ENCODE results near the gene TUBA4B.
"Not testable (repeated sequence)": the region's sequence is repeated elsewhere in the genome, so short reads cannot be mapped to it uniquely, and the experiment has no call there.

TUBA4B gene

DNA sequence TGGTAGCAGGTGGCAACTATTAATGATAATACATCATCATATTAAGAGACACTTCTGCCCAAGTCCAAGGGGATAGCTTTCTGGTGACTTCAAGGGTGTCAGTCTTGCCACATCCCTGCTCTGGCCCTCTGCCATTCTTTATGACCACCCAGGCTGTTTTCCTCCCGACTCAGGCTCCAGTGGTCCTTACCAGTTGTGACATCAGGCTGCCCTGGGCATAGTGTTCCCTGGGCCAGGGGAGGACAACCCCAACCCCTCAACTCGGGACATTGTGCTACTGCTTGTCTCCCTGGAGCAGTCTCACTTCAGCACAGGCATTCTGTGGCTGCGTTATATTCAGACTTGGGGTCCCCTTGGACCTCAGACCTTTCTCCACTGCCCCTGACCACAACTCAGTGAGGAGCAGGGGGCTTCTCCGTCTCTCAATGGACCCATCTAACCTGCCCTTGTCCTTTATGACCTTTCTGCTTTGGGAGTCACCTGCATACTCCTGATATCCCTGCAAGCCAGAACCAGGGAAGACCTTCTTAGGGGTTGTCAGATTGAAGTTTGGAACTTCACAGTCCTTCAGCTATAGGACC is 39.0 kb downstream of the TUBA4B start:
- no peak for DNase-seq

DNA sequence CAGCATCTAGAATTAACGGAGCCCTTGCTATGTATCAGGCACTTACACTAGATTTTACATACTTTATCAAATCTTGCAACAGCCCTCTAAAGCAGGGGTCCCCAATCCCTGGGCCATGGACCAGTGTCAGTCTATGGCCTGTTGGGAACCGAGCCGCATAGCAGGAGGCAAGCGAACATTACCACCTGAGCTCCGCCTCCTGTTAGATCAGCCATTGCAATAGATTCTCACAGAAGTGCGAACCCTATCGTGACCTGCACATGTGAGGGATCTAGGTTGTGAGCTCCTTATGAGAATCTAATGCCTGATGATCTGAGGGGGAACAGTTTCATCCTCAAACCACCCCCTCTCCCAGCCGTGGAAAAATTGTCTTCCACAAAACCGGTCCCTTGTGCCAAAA is 39.6 kb downstream of the TUBA4B start:
- no peak for DNase-seq

DNA sequence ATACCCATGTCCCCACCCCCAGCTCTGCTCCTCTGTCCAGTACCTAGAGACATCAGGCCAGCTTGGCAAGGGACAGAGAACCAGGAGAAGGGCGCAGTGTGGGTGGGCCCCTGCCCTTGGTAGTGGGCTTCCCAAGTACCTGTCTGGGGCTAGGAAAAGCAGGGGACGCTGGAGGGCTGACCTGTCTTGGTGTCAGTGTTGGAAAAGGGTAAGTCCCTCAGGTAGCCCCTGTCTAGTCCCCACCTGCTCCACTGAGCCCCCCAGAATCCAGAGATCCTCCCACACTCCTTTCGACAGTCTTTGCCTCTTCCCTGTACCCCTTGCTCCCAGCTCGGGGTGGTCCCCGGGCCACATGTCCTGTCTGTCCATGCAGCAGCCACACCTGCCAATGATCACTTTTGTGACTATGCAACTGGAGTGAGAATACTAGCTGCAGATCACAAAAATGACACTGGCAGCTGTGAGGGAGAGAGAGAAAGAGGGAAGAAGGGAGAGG is 40.7 kb downstream of the TUBA4B start:
- no peak for DNase-seq

DNA sequence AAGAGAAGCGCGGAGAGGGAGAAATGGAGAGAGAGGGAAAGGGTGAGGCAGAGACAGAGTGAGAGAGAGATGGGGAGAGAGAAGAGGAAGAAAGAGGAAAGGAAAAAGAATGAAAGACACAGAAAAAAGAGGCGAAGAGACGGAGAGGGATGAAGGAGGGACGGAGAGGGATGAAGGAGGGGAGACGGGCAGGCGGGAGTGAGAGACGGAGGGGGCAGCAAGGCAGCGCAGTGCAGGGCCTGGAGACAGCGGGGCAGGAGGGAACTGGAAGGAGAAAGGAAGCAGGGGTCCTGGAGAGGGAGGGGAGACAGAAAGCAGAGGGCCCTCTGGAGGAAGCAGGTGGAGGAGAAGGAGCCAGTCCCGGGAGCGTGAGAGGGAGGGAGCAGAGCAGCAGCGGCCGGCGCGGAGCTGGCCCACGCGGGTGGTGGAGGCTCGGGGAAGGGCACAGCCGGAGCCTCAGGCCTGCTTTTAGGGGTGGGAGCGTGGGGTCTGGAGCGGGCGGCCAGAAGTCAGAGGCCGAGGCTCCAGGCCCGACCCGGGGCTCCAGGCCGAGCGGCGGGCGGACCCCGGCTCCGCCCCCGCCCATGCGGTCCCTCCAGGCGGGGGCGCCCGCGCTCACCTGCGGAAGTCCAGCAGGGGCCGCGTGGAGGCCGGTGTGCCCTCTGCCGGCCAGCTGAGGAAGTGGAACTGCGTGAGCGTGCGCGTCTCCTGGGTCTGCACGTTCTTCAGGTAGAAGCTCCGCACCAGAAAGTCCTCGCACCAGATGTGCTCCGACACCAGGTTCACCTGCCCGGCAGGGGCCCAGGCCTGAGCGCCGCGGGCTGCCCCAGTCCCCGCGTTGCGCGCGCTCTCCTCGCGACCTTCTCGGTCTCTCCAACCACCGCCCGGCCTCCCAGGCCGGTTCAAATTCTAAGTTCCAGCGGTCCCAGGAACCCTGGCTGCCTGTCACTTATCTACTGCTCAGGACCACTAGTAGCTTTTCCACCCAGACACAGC is 41.6 kb downstream of the TUBA4B start:
- peak; percentile 74 for DNase-seq

DNA sequence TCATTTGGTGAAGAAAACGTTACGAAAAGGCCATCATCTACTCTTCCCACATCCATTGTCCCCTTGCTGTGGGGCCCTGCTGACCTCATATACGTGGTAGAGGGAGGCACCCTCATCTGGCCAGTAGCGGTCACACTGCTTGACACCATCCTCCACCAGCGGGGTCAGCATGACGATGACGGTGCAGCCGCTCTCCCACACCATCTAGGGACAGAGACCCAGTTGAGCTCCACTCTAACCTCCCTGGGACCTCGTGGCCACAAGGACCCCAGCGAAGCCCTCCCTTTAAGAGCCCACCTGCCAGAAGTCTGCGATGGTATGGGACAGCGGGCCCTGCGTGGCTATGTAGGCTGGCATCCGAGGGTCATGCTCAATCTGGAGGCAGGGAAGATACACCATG is 43.1 kb downstream of the TUBA4B start:
- no peak for DNase-seq

DNA sequence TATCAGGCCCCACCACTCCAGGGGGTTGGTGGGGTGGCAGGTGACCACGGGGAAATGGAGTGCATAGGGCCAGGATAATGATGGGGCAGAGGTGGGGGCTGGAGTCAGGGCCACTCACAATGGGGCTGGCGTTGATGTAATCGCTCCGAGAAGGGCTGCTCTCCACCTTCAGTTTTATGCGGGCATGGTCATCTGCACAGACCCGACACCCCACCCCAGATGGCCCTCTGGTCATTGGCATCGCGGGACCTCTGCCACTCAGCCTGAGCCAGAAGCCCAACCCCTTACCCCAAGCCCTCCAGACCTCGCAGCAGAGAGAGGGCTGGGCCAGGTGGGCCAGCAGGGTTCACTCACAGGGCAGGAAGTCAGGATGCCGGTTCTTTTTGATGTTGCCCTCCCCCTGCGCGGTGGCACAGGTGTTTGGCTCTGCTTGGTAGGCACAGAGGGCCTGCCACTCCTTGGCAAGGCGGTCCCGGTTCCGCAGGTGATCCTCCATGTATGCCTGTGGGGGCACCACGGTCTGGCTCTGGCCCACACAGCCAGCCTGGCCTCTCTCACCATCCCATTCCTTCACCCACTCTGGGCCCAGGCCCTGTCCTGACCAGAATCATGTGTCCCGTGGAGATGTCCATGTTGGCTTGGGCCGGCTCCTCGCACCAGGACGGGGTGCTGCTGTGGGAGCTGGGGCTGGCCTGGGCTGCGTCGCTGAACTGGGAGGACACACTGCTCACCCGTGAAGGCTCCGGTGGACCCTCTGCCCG is 43.8 kb downstream of the TUBA4B start:
- DNase-seq: no peak

DNA sequence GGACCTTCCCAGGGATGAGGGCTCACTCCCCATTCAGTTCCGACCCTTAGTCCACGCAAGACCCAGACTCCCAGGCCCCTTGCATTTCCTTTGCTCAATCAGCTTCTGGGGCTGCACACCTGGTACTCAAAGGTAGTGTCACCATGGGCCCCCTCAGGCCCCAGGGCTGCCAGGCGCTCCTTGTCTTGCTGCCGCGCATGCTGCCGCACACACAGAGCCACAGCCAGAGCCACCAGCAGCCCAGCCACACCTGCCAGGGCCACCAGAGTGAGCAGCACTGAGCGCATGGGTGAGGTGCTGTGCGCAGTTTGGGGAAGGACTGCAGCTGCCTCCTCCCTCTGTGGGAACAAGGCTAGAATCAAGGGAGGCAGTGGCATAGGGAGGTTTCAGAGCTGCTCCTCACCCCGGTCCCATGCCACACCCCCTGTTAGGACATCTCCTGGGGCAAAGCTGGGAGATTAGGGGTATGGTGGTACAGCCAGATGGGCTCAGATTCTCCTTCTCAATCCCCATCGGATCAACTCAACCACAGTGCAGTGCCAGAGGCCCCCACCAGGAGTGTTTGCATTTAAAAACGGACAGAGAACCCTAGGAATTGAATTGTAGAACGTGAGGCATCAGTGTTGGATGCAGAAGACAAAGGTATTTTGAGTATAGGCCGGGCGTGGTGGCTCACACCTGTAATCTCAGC is 44.9 kb downstream of the TUBA4B start:
- DNase-seq: no peak

DNA sequence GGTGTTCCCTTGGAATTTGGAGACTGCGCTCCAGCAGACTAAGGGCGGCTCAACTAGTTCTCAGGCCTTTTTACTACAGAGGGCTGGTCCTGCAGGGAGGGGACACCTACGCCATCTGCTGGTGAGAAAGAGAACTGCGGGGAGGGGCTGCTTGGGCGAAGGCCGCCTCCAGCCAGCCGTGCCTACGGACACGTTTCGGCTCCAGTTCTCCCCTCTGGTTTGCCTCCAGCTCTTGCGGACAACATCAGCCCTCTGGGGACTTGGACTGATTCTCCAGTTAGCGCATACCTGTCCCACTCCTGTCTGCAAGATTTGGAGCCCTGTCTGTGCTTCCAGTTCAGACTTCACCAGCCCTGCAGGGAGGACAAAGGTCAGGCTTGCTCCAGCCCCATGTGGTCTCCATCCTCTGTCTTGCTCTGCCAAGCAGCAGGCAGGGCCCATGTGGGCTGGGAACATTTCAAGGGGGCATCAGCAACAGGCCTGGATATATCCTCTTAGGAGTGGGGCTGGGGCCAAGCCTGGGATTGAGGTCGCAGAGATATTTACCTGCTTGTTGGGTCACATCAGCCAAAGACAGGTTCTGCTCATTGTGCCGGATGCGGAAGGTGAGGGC is 45.8 kb downstream of the TUBA4B start:
- DNase-seq: peak; percentile 75

DNA sequence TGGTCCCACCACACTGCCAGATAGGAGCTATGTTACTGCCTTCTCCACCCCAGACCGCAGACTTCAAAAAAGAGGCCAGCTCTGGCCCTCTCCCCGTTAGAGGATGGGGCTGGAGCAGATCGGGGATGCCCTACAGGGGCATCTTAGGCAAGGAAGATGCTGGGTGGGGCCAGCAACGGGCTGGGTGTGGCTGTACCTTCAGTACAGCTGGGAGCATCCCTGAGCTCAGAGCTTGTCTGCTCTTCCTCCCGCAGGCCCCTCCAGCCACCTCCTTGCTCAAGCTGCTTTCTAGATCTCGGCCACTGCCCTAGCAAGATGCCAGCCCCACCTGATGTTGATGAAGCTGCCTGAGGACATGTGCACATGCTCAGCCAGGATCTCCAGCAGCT is 46.3 kb downstream of the TUBA4B start:
- no peak for DNase-seq

DNA sequence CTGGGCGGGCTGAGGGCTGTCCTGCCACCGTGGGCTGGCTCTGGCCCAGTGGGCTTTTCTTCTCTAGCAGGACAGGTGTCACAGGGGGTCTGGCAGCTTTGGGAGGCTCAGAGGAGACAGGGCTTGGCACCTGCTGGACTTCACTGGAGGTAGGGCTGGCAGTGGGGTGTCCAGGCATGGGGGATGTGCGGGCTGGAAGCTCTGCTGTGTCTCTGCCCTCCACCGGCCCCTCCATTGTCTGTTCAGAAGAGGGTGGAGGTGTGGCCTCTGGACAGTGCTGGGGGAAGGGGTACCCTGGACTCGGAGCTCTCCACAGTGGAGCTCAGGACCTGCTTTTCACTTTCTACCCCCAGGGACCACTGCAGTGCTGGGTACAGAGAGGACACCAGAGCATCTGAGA is 47.0 kb downstream of the TUBA4B start:
- no peak for DNase-seq

DNA sequence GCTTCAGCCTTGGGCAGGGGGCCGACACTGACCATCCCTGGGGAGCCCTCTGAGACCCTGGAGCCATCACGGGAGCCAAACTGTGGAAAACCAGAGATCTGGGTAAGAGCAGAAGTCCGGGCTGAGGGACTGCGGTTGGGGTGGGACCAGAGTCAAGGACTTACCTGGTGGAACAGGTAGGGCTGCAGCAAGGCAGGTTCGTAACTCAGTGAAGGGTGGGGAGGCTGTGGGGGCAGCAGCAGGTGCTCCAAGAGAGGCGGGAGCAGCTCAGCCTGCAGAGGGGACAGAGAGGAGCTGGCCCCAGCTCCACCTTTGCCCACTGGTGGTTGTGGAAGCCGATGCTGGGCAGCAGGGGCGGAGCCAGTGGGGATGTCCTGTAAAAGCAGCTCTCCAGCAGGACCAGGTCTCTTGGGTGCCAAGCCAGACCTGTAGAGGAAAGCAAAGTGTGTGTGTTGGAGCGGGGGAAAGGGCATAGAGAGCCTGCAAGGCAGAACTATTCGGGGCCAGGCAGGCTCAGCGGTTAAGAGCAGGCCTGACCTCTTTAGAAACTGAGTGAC is 49.4 kb downstream of the TUBA4B start:
- no peak for DNase-seq

DNA sequence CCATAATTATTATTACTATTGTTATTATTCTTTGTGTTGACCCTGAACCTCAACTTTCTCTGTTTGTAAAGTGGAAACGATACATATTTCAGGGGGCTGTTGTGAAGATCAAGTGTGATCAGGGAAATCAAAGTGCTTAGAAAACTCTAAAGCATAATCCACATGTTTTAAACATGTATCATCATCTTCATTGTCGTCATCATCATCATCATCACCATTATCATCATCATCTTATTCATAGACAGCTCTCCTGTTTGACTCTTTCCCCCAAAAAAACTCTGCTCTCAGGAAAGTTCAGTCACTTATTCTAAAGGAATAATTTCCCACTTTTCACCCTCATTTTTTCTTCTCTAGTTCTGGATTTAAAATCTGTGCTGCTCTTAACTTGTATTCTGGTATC is 51.2 kb downstream of the TUBA4B start:
- DNase-seq: no peak

DNA sequence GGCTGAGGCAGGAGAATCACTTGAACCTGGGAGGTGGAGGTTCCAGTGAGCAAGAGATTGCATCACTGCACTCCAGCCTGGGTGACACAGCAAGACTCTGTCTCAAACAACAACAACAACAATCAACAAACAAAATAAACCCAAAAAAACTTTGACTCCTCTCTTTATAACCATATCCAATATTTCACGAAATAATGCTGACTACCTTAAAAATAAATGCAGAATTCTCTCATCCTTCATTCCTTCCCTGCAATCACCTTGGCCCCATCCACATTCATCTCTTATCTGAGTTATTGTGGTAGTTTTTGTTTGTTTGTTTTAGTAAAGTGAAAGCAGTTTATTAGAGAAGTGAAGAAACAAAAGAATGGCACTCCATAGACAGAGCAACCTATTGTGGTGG is 53.0 kb downstream of the TUBA4B start:
- DNase-seq: no peak

DNA sequence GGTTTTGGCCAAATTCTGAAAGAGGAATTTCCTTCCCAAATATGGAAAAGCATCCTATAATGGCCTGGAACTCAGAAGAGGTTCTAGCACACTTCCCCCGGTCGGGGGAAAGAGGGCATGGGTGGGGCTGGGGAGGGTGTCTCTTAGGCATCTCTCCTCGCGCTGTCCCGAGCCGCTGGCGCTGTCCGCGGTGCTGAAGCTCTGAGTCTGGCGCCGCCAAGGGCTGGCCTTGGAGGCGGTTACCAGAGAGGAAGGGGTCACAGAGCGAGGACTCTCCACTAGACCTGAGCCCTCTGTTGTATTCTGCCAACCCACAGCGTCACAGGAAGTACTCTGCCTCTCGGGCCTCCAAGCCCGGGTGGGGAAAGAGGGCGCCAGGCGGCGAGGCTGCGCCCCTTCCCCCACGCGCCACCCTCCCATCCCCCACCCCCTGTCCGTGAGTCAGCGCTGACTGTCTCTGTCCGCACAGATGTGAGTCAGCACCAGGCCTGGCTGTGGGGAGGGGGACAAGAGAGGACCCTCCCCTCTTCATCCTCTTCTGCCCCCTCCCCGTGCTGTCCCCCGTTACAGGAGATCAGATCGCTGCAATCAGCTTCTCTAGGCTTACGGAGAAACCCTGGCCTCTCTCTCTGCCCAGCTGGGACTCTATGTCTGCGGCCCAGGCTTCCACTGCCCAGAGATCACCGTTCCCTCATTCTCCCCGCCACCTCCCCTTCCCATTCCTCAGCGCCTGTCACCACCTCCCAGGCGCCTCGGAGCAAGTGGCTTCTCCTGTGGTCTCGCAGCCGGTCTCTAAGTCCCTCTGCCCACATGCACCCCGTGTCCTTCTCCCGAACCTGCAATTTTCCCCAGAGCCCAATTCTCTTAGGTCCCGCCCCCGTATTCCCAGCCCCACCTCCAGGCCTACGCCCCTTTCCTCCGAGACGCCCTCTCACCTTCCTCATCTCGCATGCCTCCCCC is 55.4 kb downstream of the TUBA4B start:
- peak; percentile 67 for DNase-seq

DNA sequence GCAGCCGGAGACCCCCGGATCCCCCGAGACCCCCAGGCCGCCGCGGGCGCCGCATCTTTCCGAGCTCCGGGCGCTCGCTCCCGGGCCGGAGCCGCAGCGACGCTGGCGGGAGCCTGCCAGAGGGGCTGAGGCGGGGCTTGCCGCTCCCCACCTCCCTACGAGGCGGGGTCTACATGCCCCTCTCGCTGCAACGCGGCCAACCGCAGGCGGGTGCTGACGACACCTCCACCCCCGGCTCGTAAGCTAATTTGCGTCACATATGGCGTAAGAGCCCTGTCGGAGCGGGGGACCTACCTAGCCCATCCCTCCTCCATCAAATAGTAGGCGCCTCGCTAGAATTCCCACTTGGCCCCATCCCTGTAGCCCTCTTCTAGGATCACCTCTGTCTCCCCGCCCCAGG is 56.2 kb downstream of the TUBA4B start, which contains the start of gene PTPRN:
Gene PTPRN, minus strand, starts transcription at position 124 of the 400 bp plus-strand sequence. Its CDS starts 69 bp downstream, at position 55.
- DNase-seq: no peak

DNA sequence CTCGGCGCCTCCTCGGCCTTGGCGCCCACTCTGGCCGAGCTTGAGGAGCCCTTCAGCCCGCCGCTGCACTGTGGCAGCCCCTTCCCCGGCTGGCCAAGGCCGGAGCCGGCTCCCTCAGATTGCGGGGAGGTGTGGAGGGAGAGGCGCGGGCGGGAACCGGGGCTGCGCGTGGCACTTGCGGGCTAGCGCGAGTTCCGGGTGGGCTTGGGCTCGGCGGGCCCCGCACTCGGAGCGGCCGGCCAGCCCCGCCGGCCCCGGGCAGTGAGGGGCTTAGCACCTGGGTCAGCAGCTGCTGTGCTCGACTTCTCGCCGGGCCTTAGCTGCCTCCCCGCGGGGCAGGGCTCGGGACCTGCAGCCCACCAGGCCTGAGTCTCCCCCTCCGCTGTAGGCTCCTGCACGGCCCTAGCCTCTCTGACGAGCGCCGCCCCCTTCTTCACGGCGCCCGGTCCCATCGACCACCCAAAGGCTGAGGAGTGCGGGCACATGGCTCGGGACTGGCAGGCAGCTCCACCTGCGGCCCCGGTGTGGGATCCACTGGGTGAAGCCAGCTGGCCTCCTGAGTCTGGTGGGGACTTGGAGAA is 59.7 kb downstream of the TUBA4B start:
- DNase-seq: not testable (repeated sequence)

DNA sequence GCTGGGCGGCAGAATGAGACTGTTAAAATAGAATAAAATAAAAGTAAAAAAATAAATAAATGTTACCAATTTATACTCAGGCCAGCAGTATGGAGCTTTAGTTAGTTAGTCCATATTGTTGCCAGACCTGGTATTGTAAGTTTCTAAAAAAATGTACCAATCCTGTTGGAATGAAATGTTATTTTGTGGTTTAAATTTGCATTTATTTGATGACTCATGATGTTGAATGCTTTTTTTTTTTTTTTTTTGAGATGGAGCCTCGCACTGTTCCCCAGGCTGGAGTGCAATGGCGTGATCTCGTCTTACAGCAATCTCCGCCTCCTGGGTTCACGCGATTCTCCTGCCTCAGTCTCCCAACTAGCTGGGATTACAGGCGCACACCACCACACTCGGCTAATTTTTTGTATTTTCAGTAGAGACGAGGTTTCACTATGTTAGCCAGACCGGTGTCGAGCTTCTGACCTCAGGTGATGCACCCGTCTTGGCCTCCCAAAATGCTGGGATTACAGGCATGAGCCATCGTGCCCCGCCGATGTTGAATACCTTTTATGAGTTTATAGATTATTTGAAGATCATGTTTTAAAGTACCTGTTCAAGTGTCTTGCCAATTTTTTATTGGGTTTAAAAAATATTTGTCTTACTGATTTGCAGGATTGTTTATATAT is 61.9 kb downstream of the TUBA4B start:
- DNase-seq: no peak
